HG02884 (cell line): ENCODE results near the gene PNPLA1.

ENCODE experiments used
- ATAC-seq: cut with Tn5 transposase; IDR thresholded peaks from one replicate; pipeline ENCODE4 v1.9.1; 2021; ENCODE audit warnings: mild to moderate bottlenecking, moderate library complexity; ENCODE audit not compliant: unreplicated experiment

Gene PNPLA1

DNA sequence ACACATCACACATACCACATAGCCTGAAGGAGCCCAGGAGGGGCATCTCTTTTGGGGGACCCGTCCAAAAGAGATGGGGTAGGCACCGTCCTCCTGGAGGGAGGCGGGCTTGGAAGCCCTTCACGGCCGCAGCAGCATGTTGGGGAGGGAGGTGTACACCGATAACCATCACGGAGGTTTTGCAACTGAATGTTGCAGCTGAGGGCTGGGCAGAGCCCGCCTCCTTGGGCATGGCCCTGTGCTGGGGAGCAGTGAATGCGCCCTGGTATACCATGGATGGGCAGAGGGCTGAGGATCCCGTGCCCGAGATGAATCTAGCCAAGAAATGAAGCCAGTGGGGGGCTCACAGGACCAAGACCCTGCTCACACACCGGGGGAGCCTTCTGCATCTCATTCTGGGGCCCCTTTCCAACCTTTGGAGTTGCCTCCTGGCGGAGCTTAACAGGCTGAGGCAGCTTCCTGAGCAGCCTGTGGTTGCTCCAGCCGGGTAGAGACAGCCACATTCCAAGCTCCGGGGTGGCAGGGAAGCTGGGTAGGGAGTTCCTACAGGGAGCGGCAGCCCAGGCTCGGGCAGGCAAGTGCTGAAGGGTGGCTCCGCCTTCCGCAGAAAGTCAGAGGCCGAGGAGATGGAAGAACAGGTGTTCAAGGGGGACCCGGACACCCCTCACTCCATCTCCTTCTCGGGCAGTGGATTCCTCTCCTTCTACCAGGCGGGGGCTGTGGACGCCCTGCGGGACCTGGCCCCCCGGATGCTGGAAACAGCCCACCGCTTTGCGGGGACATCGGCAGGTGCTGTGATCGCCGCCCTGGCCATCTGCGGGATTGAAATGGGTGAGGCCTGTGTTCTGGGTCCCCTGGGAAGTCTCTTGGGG, at the start of gene PNPLA1:
Gene PNPLA1, plus strand, starts transcription at position 227 of the 872 bp plus-strand sequence. Its CDS starts 400 bp downstream, at position 627.
- no peak for ATAC-seq

GRCh38 chr6:36220226-36220625, 49.6 kb upstream of the PNPLA1 start:
- no peak for ATAC-seq

- no peak for ATAC-seq
Measured at GRCh38 chr6:36221674-36222073, 48.2 kb upstream of the PNPLA1 start.

- no peak for ATAC-seq
Measured at GRCh38 chr6:36222924-36223323, 46.9 kb upstream of the PNPLA1 start.

GRCh38 chr6:36223706-36224105, 46.2 kb upstream of the PNPLA1 start:
- no peak for ATAC-seq

- ATAC-seq = no peak
Measured at GRCh38 chr6:36224918-36225461, 44.9 kb upstream of the PNPLA1 start.

DNA sequence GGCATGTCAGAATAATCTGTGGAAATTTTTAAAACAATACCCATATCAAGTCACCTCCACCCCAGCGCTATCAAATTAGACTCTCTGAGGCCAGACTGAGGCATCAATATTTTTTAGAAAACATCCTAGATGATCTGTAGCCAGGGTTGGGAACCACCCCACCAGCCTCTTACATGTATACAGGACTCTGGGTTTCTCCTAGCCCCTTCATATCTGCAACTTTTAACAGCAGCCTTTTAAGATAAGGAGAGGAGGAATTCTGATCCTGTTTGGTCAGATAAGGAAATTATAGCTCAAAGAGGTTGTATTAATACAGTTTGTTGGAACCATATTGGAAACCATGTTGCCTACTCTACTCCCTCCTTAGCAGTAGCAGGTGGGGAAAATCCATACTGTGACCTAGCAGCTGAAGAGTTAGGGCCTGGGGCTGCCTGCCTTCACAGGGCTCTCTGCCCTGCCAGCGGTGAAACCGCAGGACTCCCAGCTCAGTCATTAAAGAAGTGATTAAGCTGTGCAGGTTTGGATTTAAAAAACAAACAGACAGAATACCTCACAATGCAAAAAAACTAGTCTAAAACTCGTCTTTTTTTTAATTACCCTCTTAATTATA, 43.3 kb upstream of the PNPLA1 start:
- ATAC-seq = no peak

- ATAC-seq = no peak
Measured at GRCh38 chr6:36227379-36228228, 42.3 kb upstream of the PNPLA1 start.

DNA sequence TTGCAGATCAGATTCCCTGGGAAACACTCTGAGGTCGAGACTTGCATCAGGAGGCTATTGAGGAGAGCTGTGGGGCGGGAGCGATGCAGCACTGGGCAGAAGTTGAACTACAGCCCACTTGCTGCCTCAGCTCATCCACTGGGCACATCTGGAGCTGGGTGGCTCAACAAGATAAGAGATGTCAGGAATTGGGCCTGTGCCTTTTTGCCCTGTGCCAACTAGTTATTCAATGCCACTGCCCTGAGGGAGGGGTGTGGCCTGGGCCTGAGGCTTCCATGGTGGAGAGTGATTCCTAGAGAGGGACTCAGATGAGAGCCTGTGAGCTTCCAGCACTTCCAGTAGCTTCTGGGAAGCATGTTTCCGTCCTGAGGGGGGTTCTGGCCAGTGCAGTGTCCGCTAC, 40.6 kb upstream of the PNPLA1 start:
- no peak for ATAC-seq

GRCh38 chr6:36230371-36230770, 39.5 kb upstream of the PNPLA1 start:
- ATAC-seq = no peak

GRCh38 chr6:36232172-36232571, 37.7 kb upstream of the PNPLA1 start:
- no peak for ATAC-seq

DNA sequence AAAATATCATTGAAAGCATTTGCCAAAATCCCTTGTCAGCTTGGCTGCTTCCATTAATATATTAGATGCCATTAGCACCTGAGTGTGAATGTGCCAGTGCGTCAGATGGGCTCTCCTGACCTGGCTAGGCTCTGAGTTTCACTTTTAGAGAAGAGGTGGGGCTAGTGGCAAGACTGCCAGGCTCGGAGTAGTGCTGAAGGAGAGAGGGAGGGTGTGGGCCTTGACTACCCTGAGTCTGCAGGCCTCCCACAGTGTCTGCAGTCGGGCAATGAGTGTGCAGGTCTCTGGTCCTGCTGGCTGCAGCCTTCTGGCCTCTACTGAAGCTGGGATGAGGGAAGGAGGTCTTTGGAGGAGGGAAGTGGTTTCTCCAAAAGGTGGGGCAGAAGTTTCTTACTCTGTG, 34.6 kb upstream of the PNPLA1 start:
- no peak for ATAC-seq

- no peak for ATAC-seq
Measured at GRCh38 chr6:36235862-36236261, 34.0 kb upstream of the PNPLA1 start.

DNA sequence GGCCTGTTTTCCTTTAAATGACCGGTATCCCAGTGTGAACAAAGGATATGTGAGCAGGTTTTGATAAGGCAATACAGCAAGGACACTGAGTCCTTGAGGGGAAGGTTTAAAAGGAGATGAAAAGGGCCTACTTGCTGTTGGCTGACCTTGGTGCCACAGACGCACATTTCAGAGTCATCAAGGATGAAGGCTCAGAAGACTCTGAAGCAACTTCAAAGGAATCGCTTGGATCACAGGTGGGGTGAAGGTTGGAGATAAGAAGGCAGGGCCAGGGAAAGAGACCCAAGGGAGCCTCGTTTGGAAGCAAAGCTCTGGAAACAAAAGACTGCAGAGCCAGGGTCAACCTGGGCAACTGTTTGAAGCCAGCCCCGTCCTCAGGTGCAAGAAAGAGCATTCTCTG, 30.1 kb upstream of the PNPLA1 start:
- no peak for ATAC-seq

GRCh38 chr6:36241728-36242127, 28.1 kb upstream of the PNPLA1 start:
- ATAC-seq = peak; percentile 60

- no peak for ATAC-seq
Measured at GRCh38 chr6:36242161-36242560, 27.7 kb upstream of the PNPLA1 start.

GRCh38 chr6:36242626-36243025, 27.2 kb upstream of the PNPLA1 start:
- no peak for ATAC-seq

DNA sequence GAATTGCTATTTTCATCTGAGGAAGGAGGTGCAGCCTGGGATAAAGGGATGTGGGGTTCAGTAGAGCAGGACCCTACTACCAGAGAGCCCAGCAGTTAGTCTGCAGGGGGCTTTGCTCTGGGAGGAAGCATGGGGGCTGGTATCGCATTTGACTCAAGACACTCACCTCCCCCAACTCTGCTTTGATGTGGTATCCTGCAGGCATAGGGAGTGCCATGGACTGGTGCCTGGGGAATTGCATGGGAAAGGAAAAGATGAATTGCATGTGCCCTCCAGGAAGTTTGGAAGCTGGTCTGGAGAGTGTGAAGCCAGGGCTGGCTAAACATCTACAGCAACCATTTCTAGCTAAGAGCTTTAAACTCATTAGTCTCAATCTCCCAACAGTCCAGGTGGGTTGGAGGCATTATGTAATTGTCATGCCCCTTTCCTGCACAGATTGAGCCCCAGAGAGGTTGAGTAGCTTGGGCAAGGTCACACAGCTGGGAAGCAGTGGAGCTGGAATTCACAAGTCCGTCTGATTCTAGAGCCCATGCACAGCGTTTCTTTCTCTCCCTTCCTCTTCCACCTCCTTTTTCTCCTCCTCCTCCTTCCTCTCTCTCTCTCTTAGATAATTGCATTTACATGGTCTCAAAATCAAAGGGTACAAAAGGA, 26.2 kb upstream of the PNPLA1 start:
- no peak for ATAC-seq

DNA sequence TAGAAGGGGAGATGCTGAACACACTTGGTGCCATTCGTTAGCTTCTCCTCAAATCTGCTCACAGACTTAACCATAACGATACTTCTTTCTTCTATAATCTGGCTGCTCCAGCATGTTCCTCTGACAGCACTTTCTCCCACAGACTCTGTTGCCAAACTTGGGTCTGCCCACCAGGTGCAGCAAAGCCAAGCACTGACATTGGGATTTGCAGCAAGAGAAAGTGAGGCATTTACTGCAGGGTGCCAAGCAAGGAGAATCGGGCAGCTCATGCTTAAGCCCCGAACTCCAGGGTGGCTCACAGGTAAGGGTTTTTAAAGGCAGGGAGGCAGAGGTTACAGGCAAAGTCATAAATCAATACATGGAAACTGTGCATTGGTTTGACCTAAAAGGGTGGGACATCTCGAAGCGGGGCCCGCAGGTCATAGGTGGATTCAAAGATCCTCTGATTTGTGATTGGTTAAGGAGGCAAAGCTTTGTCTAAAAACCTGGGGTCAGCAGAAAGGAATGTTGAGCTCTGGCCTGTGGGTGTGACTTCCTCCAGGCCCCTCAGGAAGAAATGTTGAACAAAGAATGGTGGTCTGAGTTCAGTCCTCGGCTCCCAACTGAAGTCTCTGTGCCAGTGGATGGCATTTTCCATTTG, 25.1 kb upstream of the PNPLA1 start:
- ATAC-seq = no peak

DNA sequence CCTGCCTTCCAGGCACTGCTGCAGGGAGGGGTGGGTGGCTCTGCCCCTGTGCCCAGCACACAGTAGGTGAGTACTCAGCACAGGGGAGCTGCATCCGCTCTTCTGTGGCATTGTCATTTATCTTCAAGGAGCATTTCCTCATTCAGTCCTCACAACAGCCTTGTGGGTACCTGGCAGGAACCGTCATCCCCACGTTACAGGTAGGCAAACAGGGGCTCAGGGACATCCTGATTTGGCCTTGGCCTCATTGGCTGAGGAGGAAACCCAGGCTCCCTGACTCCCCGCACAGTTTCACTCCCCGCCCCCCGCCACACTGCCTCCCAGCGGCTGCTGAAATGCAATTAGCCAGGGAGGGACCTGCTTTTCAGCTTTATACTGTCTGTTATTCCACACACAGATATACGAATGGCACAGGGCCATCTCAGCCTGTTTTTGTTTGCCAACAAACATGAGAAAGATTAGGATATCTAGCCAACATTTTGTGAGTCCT, 24.2 kb upstream of the PNPLA1 start:
- ATAC-seq = no peak
